Left lung (tissue), 10 donors: ENCODE data around the gene MXRA5. TPM values are rescaled to one million over a fixed set of nuclear protein-coding genes. Genes with fewer than 3 reads are reported as not detected.
"Not testable (repeated sequence)": the region's sequence is repeated elsewhere in the genome, so short reads cannot be mapped to it uniquely, and the experiment has no call there.

Experiments
- ATAC-seq: fragments of 200-7000 bp; cut with Tn5 transposase; one replicate; pipeline ENCODE4 v1.9.1; 2020; ENCODE audit warnings: moderate library complexity
- DNase-seq, 4 donors: peaks; one replicate each; pipeline ENCODE4 v3.0.0-alpha.2; 2013 to 2020
- H3K27ac ChIP-seq, 2 donors: fragments of 200-600 bp; sonication (generic) in 1 of 2; one replicate each; pipeline versions ENCODE4 v1.5.0 to v1.8.0; 2020 to 2021
- H3K27me3 ChIP-seq, 2 donors: fragments of 200-600 bp; sonication (generic) in 1 of 2; one replicate each; pipeline versions ENCODE4 v1.5.0 to v1.8.0; 2020 to 2021
- H3K36me3 ChIP-seq, 2 donors: fragments of 200-600 bp; sonication (generic) in 1 of 2; one replicate each; pipeline versions ENCODE4 v1.5.0 to v1.8.0; 2020 to 2021
- H3K4me1 ChIP-seq, 2 donors: fragments of 200-600 bp; one replicate each; pipeline ENCODE4 v1.8.0; 2021
- H3K4me3 ChIP-seq, 2 donors: fragments of 200-600 bp; sonication (generic) in 1 of 2; one replicate each; pipeline versions ENCODE4 v1.5.0 to v1.8.0; 2020 to 2021; ENCODE audit warnings: mild to moderate bottlenecking in 1 of 2
- H3K9me3 ChIP-seq, 2 donors: fragments of 200-600 bp; sonication (generic) in 1 of 2; one replicate each; pipeline versions ENCODE4 v1.5.0 to v1.8.0; 2020 to 2021
- intact Hi-C, 2 donors: fragments of 100-400 bp; cut with DNase I; formaldehyde crosslinking; loops; one replicate each; pipeline versions ENCODE4 v1.11.2 to v1.14.2; 2022
- polyA plus RNA-seq, 6 donors: library from polyadenylated mRNA; unstranded; fragments of 120-200 nt; gene quantifications; one replicate each; pipeline ENCODE4 v1.2.1, GENCODE V29; 2013; ENCODE audit not compliant: insufficient read length in 6 of 6
- total RNA-seq, 2 donors: library from RNA; stranded (reverse); fragmentation: NEBNext Ultra II Directional; extraction: Animal tissue kit (Norgen Biotek cat#: 25700); gene quantifications; one replicate each; pipeline ENCODE4 v1.2.1, GENCODE V29; 2021
- TF ChIP-seq, protein P1 (sequence below), 2 donors: fragments of 200-600 bp; sonication (generic) in 1 of 2; IDR thresholded peaks; one replicate each; pipeline versions ENCODE4 v1.5.0 to v1.8.0; 2021; ENCODE audit warnings: antibody characterized with exemption in 2 of 2
- donor health status: DM: no; HTN: yes; CAD: no.
- donor health status: DM: no; HTN: no; CAD: no.

The MXRA5 gene
- total and polyA plus RNA-seq, 8 donors, result 0.14 to 51.7 (median 0.75) TPM

DNA sequence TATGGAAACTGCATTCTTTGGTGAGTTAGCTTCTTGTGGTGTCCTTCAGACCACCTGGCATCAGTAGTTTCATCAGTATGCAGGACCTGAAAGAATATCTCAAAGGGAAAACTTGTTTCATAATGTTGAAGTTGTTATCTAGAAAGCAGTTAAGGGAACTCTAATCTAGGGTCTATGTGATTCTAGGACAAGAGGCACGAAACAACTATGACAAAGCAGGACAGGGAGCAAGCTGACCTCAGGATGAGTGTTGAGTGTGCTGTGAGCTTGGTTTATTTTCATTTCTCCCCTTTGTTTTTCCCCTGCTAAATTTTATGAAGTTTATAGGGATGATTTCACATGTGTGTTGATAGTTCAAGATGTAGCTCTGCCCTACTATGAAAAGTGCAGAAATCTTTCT, 65.7 kb downstream of the MXRA5 start:
- ATAC-seq, result no peak
- intact Hi-C loops, result no loop called here

GRCh38 chrX:3273668-3274067, 72.8 kb downstream of the MXRA5 start:
- DNase-seq, H3K4me1 ChIP-seq, ATAC-seq, H3K27ac ChIP-seq, intact Hi-C loops, H3K4me3 ChIP-seq, H3K27me3 ChIP-seq, H3K36me3 ChIP-seq, H3K9me3 ChIP-seq: not testable (repeated sequence)

More for the DNA sequence above, 65.7 kb downstream of the MXRA5 start:
- Histone ChIP-seq H3K27ac (no peak overlapping the region), H3K4me3 (no peak overlapping the region), H3K27me3 (no peaks in the 10 kb centered on the region), H3K9me3 (peaks cover 0 to 6% of the 10 kb centered on the region in 2 donors), H3K36me3 (no peaks in the 10 kb centered on the region), H3K4me1 (no peaks in the 10 kb centered on the region)
- DNase-seq, result no peak
- TF ChIP-seq, protein P1, sequence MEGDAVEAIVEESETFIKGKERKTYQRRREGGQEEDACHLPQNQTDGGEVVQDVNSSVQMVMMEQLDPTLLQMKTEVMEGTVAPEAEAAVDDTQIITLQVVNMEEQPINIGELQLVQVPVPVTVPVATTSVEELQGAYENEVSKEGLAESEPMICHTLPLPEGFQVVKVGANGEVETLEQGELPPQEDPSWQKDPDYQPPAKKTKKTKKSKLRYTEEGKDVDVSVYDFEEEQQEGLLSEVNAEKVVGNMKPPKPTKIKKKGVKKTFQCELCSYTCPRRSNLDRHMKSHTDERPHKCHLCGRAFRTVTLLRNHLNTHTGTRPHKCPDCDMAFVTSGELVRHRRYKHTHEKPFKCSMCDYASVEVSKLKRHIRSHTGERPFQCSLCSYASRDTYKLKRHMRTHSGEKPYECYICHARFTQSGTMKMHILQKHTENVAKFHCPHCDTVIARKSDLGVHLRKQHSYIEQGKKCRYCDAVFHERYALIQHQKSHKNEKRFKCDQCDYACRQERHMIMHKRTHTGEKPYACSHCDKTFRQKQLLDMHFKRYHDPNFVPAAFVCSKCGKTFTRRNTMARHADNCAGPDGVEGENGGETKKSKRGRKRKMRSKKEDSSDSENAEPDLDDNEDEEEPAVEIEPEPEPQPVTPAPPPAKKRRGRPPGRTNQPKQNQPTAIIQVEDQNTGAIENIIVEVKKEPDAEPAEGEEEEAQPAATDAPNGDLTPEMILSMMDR (IDR thresholded peaks at IDR 0.05), result no peak

- no peaks in the 10 kb centered on the region for H3K9me3 ChIP-seq
- no peak overlapping the region for H3K27ac ChIP-seq
- no peaks in the 10 kb centered on the region for H3K36me3 ChIP-seq
- H3K4me1 ChIP-seq, result peaks cover 0 to 4% of the 10 kb centered on the region in 2 donors
- intact Hi-C loops, result no loop called here
- H3K4me3 ChIP-seq, result no peak overlapping the region
- TF ChIP-seq, protein P1 (IDR thresholded peaks at IDR 0.05), result no peak
- no peak for ATAC-seq
- DNase-seq, result no peak
- H3K27me3 ChIP-seq, result no peaks in the 10 kb centered on the region
Measured at GRCh38 chrX:3271834-3272186, 74.6 kb downstream of the MXRA5 start.

GRCh38 chrX:3271183-3271833, 75.1 kb downstream of the MXRA5 start:
- Histone ChIP-seq H3K27me3 (no peaks in the 10 kb centered on the region), H3K4me3 (no peak overlapping the region), H3K27ac (no peak overlapping the region), H3K4me1 (peaks cover 0 to 4% of the 10 kb centered on the region in 2 donors), H3K9me3 (no peaks in the 10 kb centered on the region), H3K36me3 (no peaks in the 10 kb centered on the region)
- no peak for ATAC-seq
- intact Hi-C loops, result no loop called here
- TF ChIP-seq, protein P1 (IDR thresholded peaks at IDR 0.05), result no peak
- no peak for DNase-seq

GRCh38 chrX:3268829-3269228, 77.6 kb downstream of the MXRA5 start:
- Histone ChIP-seq H3K4me1 (peaks cover 0 to 4% of the 10 kb centered on the region in 2 donors), H3K9me3 (no peaks in the 10 kb centered on the region), H3K36me3 (no peaks in the 10 kb centered on the region), H3K27ac (no peak overlapping the region), H3K27me3 (no peaks in the 10 kb centered on the region), H3K4me3 (no peak overlapping the region)
- ATAC-seq (no peak), DNase-seq (no peak)
- intact Hi-C loops, result no loop called here
- TF ChIP-seq, protein P1 (IDR thresholded peaks at IDR 0.05), result no peak

DNA sequence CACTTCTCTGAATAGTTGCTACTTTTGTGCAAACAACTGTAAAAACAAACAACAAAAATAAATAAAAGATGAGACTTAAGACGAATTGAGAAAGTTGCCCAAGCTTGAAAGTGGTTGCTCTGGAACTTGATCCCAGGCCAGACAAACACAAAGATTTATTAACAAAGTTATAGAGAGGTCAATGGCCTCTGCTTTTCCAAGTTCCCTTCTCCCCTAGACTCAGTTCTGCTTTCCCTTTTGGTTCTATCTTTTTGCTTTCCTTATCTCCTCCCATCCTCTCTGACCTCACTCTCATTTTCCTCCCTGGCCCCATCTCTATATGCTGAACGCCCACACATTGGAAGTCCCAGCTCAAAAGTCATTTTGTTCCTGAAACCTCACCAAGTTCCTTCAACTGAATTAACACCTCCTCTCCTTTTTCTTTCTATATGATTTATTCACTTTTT, 82.7 kb downstream of the MXRA5 start:
- ATAC-seq, result peak; percentile 33
- TF ChIP-seq, protein P1 (IDR thresholded peaks at IDR 0.05), result no peak
- Histone ChIP-seq H3K27me3 (no peaks in the 10 kb centered on the region), H3K27ac (no peak overlapping the region), H3K9me3 (no peaks in the 10 kb centered on the region), H3K4me3 (no peak overlapping the region), H3K36me3 (no peaks in the 10 kb centered on the region), H3K4me1 (no peaks in the 10 kb centered on the region)
- intact Hi-C loops, result no loop called here
- no peak for DNase-seq
